Activated naive CD8-positive, alpha-beta T cell (primary cell): ENCODE measurements around the gene SCEL.
"Not testable (repeated sequence)": the region's sequence is repeated elsewhere in the genome, so short reads cannot be mapped to it uniquely, and the experiment has no call there.

Experiments used
- H3K27ac Mint-ChIP-seq: one replicate; pipeline ENCODE4 v1.8.0; 2021; ENCODE audit warnings: mixed read lengths
- H3K27me3 Mint-ChIP-seq: one replicate; pipeline ENCODE4 v1.8.0; 2021; ENCODE audit warnings: mixed read lengths
- H3K36me3 Mint-ChIP-seq: one replicate; pipeline ENCODE4 v1.8.0; 2021; ENCODE audit warnings: mixed read lengths
- H3K4me1 Mint-ChIP-seq: one replicate; pipeline ENCODE4 v1.8.0; 2021; ENCODE audit warnings: low read depth, mixed read lengths
- H3K4me3 Mint-ChIP-seq: one replicate; pipeline ENCODE4 v1.8.0; 2021; ENCODE audit warnings: mild to moderate bottlenecking, mixed read lengths
- H3K9me3 Mint-ChIP-seq: one replicate; pipeline ENCODE4 v1.8.0; 2021; ENCODE audit warnings: low read depth, mixed read lengths

The SCEL gene

GRCh38 chr13:77628170-77628569 is 92.7 kb downstream of the SCEL start:
- H3K4me3 Mint-ChIP-seq = no peak overlapping the region
- H3K27me3 Mint-ChIP-seq = peaks cover 4% of the 10 kb centered on the region
- H3K4me1 Mint-ChIP-seq = no peaks in the 10 kb centered on the region
- H3K9me3 Mint-ChIP-seq = no peaks in the 10 kb centered on the region
- H3K27ac Mint-ChIP-seq = no peak overlapping the region
- no peaks in the 10 kb centered on the region for H3K36me3 Mint-ChIP-seq

DNA sequence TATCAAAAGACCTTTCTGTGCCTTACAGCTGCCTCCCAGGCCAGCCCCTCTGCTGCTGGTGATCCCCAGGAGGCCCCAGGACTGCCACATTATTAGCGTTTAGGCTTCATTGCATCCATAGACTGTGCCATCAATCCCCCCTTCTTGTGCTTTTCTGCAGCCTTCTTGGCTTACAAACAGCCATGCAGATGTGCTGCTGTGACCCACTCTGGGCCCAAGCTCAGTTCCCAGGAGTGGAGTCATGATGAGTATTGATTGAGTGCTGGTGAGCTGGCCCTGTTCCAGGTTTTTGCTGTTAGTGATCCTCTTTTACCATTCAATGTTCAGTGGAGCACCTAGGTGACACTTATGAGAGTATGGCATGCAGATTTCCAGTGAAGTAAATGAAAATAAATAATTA is 102.1 kb downstream of the SCEL start:
- no peaks in the 10 kb centered on the region for H3K9me3 Mint-ChIP-seq
- H3K4me3 Mint-ChIP-seq = no peak overlapping the region
- no peaks in the 10 kb centered on the region for H3K36me3 Mint-ChIP-seq
- no peak overlapping the region for H3K27ac Mint-ChIP-seq
- no peaks in the 10 kb centered on the region for H3K4me1 Mint-ChIP-seq
- H3K27me3 Mint-ChIP-seq = peaks cover 2% of the 10 kb centered on the region

- H3K36me3 Mint-ChIP-seq = peaks cover 5% of the 10 kb centered on the region
- H3K4me3 Mint-ChIP-seq = no peak overlapping the region
- H3K27me3 Mint-ChIP-seq = peaks cover 2% of the 10 kb centered on the region
- H3K4me1 Mint-ChIP-seq = no peaks in the 10 kb centered on the region
- no peak overlapping the region for H3K27ac Mint-ChIP-seq
- H3K9me3 Mint-ChIP-seq = peaks cover 8% of the 10 kb centered on the region
Measured at GRCh38 chr13:77650409-77650808, 114.9 kb downstream of the SCEL start.

DNA sequence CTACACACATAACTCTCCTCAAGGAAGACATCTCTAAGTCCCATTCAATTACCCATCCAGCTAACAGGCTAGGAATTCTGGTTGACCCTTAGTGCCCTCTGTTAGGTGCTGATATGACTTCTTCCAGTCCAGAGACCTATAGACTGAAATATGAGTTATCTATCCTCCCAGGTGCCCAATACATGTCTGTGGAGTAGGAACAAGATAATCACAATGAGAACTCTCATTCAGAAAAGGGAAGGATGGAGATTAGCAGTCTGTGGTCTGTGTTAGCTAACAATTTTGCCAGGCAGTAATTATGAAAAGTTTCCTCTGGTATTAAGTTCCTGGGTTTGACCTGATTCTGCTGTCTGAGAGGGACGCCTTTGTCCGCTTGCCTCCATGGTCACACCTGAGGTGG is 117.8 kb downstream of the SCEL start:
- H3K27me3 Mint-ChIP-seq = peaks cover 2% of the 10 kb centered on the region
- H3K9me3 Mint-ChIP-seq = peaks cover 8% of the 10 kb centered on the region
- no peak overlapping the region for H3K27ac Mint-ChIP-seq
- H3K36me3 Mint-ChIP-seq = peaks cover 5% of the 10 kb centered on the region
- no peaks in the 10 kb centered on the region for H3K4me1 Mint-ChIP-seq
- no peak overlapping the region for H3K4me3 Mint-ChIP-seq

DNA sequence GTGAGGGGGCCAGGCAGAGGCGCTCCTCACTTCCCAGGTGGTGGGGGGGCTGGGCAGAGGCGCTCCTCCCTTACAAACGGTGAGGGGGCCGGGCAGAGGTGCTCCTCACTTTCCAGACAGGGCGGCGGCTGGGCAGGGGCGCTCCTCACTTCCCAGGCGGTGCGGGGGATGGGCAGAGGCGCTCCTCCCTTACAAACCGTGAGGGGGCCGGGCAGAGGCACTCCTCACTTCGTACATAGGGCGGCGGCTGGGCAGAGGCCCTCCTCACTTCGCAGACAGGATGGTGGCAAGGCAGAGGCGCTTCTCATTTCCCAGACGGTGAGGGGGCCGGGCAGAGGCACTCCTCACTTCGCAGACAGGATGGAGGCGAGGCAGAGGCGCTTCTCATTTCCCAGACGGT is 124.5 kb downstream of the SCEL start:
- not testable (repeated sequence) for H3K4me3 Mint-ChIP-seq, H3K27ac Mint-ChIP-seq, H3K4me1 Mint-ChIP-seq, H3K36me3 Mint-ChIP-seq, H3K9me3 Mint-ChIP-seq, H3K27me3 Mint-ChIP-seq

- Mint-ChIP-seq H3K27ac (no peak overlapping the region), H3K4me1 (no peaks in the 10 kb centered on the region), H3K27me3 (no peaks in the 10 kb centered on the region), H3K36me3 (no peaks in the 10 kb centered on the region), H3K4me3 (no peak overlapping the region), H3K9me3 (no peaks in the 10 kb centered on the region)
Measured at GRCh38 chr13:77660841-77661250, 125.3 kb downstream of the SCEL start.

GRCh38 chr13:77662301-77662700 is 126.8 kb downstream of the SCEL start:
- not testable (repeated sequence) for H3K4me3 Mint-ChIP-seq, H3K9me3 Mint-ChIP-seq, H3K36me3 Mint-ChIP-seq, H3K27ac Mint-ChIP-seq, H3K27me3 Mint-ChIP-seq, H3K4me1 Mint-ChIP-seq

DNA sequence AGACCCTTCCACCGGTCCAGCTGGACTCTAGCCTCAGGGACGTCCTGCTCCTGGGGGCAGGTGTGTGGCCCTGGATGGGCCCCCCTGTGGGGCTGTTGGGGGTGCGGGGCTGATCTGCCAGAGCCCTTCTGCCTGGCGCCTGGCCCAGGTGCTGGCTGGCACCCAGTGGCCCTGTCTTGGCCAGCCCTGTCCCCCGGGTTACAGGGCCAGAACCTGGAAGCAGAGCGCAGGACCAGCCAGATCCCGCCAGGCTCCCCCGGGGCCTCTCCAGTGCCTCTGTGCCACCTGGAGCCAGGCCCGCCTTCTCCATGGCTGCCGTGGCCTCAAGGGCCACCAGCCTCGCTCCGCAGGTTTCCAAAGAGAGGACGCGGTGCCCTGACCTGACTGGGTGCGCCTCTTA is 127.3 kb downstream of the SCEL start:
- H3K9me3 Mint-ChIP-seq, H3K4me3 Mint-ChIP-seq, H3K27ac Mint-ChIP-seq, H3K4me1 Mint-ChIP-seq, H3K27me3 Mint-ChIP-seq, H3K36me3 Mint-ChIP-seq: not testable (repeated sequence)

DNA sequence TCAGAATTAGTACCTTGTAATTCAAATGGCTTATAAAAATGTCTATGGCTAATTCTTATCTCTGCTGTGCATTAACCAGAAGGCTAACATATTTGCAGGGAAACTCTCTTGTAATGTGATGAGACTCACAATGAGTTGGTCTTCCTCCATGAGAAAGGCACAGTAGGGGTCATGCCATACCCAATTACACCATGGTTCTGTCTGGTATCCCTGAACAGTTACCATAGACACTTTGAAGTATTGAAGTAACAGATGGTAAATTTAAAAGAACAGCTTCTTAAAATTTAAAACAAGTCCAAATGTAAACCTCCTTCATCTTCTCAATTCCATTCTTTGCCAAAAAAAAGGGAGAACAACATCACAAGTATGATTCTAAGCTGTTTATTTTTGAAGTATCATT is 139.3 kb downstream of the SCEL start:
- H3K9me3 Mint-ChIP-seq = no peaks in the 10 kb centered on the region
- no peak overlapping the region for H3K27ac Mint-ChIP-seq
- H3K4me3 Mint-ChIP-seq = no peak overlapping the region
- no peaks in the 10 kb centered on the region for H3K4me1 Mint-ChIP-seq
- no peaks in the 10 kb centered on the region for H3K36me3 Mint-ChIP-seq
- peaks cover 25% of the 10 kb centered on the region for H3K27me3 Mint-ChIP-seq

GRCh38 chr13:77678691-77679235 is 143.3 kb downstream of the SCEL start:
- H3K4me3 Mint-ChIP-seq = no peak overlapping the region
- no peak overlapping the region for H3K27ac Mint-ChIP-seq
- H3K36me3 Mint-ChIP-seq = no peaks in the 10 kb centered on the region
- H3K9me3 Mint-ChIP-seq = no peaks in the 10 kb centered on the region
- H3K27me3 Mint-ChIP-seq = peaks cover 15% of the 10 kb centered on the region
- no peaks in the 10 kb centered on the region for H3K4me1 Mint-ChIP-seq

- no peak overlapping the region for H3K4me3 Mint-ChIP-seq
- H3K36me3 Mint-ChIP-seq = peaks cover 6% of the 10 kb centered on the region
- H3K4me1 Mint-ChIP-seq = no peaks in the 10 kb centered on the region
- H3K9me3 Mint-ChIP-seq = no peaks in the 10 kb centered on the region
- no peak overlapping the region for H3K27ac Mint-ChIP-seq
- no peaks in the 10 kb centered on the region for H3K27me3 Mint-ChIP-seq
Measured at GRCh38 chr13:77687799-77688198, 152.3 kb downstream of the SCEL start.

GRCh38 chr13:77691871-77692270 is 156.4 kb downstream of the SCEL start:
- Mint-ChIP-seq H3K9me3 (no peaks in the 10 kb centered on the region), H3K4me3 (no peak overlapping the region), H3K27ac (no peak overlapping the region), H3K36me3 (no peaks in the 10 kb centered on the region), H3K4me1 (peaks cover 14% of the 10 kb centered on the region), H3K27me3 (no peaks in the 10 kb centered on the region)

- Mint-ChIP-seq H3K4me3 (no peak overlapping the region), H3K9me3 (no peaks in the 10 kb centered on the region), H3K36me3 (no peaks in the 10 kb centered on the region), H3K27me3 (no peaks in the 10 kb centered on the region), H3K27ac (no peak overlapping the region), H3K4me1 (peaks cover 18% of the 10 kb centered on the region)
Measured at GRCh38 chr13:77692746-77693448, 157.4 kb downstream of the SCEL start.

- no peak overlapping the region for H3K4me3 Mint-ChIP-seq
- H3K27ac Mint-ChIP-seq = no peak overlapping the region
- peaks cover 18% of the 10 kb centered on the region for H3K4me1 Mint-ChIP-seq
- no peaks in the 10 kb centered on the region for H3K27me3 Mint-ChIP-seq
- no peaks in the 10 kb centered on the region for H3K36me3 Mint-ChIP-seq
- H3K9me3 Mint-ChIP-seq = no peaks in the 10 kb centered on the region
Measured at GRCh38 chr13:77693449-77693940, 158.0 kb downstream of the SCEL start.
